GM12874 (cell line): ENCODE results near the gene FFAR1.

Experiments
- CTCF ChIP-seq: IDR thresholded peaks from 2 replicates; pipeline ENCODE4 v1.5.1; 2011; ENCODE audit warnings: low read depth, mild to moderate bottlenecking, control low read depth, low read length, moderate library complexity; ENCODE audit not compliant: insufficient read depth

Gene FFAR1

GRCh38 chr19:35370722-35371121 is 23.0 kb downstream of the FFAR1 start, which contains the start of gene GPR42:
Gene GPR42, plus strand, starts transcription at chr19:35371068. Its CDS starts 292 bp downstream, at chr19:35371360.
- no peak for TF ChIP-seq CTCF

- TF ChIP-seq CTCF = no peak
Observed at GRCh38 chr19:35373492-35373891, 25.8 kb downstream of the FFAR1 start.

GRCh38 chr19:35375505-35376307 is 28.0 kb downstream of the FFAR1 start:
- TF ChIP-seq CTCF = no peak

GRCh38 chr19:35377656-35378055 is 30.0 kb downstream of the FFAR1 start:
- TF ChIP-seq CTCF = no peak

GRCh38 chr19:35378356-35378755 is 30.7 kb downstream of the FFAR1 start:
- TF ChIP-seq CTCF = no peak

GRCh38 chr19:35379992-35380391 is 32.3 kb downstream of the FFAR1 start:
- TF ChIP-seq CTCF = no peak

- no peak for TF ChIP-seq CTCF
Observed at GRCh38 chr19:35380450-35381124, 32.9 kb downstream of the FFAR1 start.
